Glomerular visceral epithelial cell (primary cell): Measurements from ENCODE around the gene TUFT1.

Experiments used
- DNase-seq: peaks from one replicate; pipeline ENCODE4 v3.0.0-alpha.2; 2016; ENCODE audit errors: extremely low spot score

The TUFT1 gene

GRCh38 chr1:151540021-151540981 lies at the start of gene TUFT1:
TUFT1 (plus strand) TSS chr1:151540309; CDS start chr1:151540367, 58 bp downstream.
- peak; percentile 96 for DNase-seq

GRCh38 chr1:151491641-151492040 lies 48.5 kb upstream of the TUFT1 start:
- DNase-seq, result no peak

- DNase-seq, result no peak
Measured at GRCh38 chr1:151492120-151492519, 48.0 kb upstream of the TUFT1 start.

GRCh38 chr1:151493042-151493441 lies 47.1 kb upstream of the TUFT1 start:
- no peak for DNase-seq

- DNase-seq, result peak; percentile 89
Measured at GRCh38 chr1:151494741-151495281, 45.3 kb upstream of the TUFT1 start.

- DNase-seq, result no peak
Measured at GRCh38 chr1:151495316-151495715, 44.8 kb upstream of the TUFT1 start.

- no peak for DNase-seq
Measured at GRCh38 chr1:151499365-151499764, 40.7 kb upstream of the TUFT1 start.

- DNase-seq, result no peak
Measured at GRCh38 chr1:151499930-151500329, 40.2 kb upstream of the TUFT1 start.

GRCh38 chr1:151501474-151501873 lies 38.6 kb upstream of the TUFT1 start:
- peak; percentile 23 for DNase-seq

- DNase-seq, result no peak
Measured at GRCh38 chr1:151502035-151502700, 37.9 kb upstream of the TUFT1 start.

- no peak for DNase-seq
Measured at GRCh38 chr1:151502859-151503780, 37.0 kb upstream of the TUFT1 start.

- DNase-seq, result no peak
Measured at GRCh38 chr1:151504252-151504651, 35.9 kb upstream of the TUFT1 start.

GRCh38 chr1:151504759-151505158 lies 35.4 kb upstream of the TUFT1 start:
- no peak for DNase-seq

GRCh38 chr1:151508833-151509232 lies 31.3 kb upstream of the TUFT1 start:
- no peak for DNase-seq

GRCh38 chr1:151509350-151510019 lies 30.6 kb upstream of the TUFT1 start:
- DNase-seq, result no peak

- DNase-seq, result no peak
Measured at GRCh38 chr1:151510020-151510405, 30.1 kb upstream of the TUFT1 start.

- DNase-seq, result no peak
Measured at GRCh38 chr1:151510614-151510956, 29.5 kb upstream of the TUFT1 start.

GRCh38 chr1:151510957-151511635 lies 29.0 kb upstream of the TUFT1 start, which contains the start of gene CGN:
CGN (plus strand) TSS chr1:151511387; CDS start chr1:151518520, 7,133 bp downstream.
- peak; percentile 88 for DNase-seq

- DNase-seq, result peak; percentile 43
Measured at GRCh38 chr1:151511636-151512215, 28.4 kb upstream of the TUFT1 start.

- no peak for DNase-seq
Measured at GRCh38 chr1:151512326-151512725, 27.8 kb upstream of the TUFT1 start.
